SK-N-SH (cell line): ENCODE measurements around the gene FBLN7. TPM values are rescaled to one million over a fixed set of nuclear protein-coding genes. Genes with fewer than 3 reads are reported as not detected.

ENCODE experiments used
- CTCF ChIA-PET: fragments of 300-600, 350-600 bp; formaldehyde crosslinking; extraction: SDS; loops from one replicate; lab custom pipeline; 2021; lab: Yijun Ruan, JAX
- POLR2A ChIA-PET: fragments of 350-600 bp; sonication (Branson Sonifier 250); formaldehyde crosslinking; extraction: SDS; loops from one replicate; lab custom pipeline; 2020; ENCODE audit warnings: antibody characterized with exemption, inconsistent platforms; lab: Yijun Ruan, JAX
- DNase-seq: peaks from one replicate; pipeline ENCODE4 v3.0.0; 2012
- H2AFZ ChIP-seq: fragments of 200-600 bp; sonication (generic); 2 replicates; pipeline ENCODE4 v1.8.1; 2016; ENCODE audit warnings: antibody characterized with exemption, mild to moderate bottlenecking, low read depth
- H3F3A ChIP-seq: fragments of 200-600 bp; sonication (generic); replicated peaks from 2 replicates; pipeline ENCODE3; 2016; ENCODE audit warnings: antibody characterized with exemption, mild to moderate bottlenecking; ENCODE audit not compliant: insufficient read depth
- H3K27ac ChIP-seq, 2 experiments: fragments of 200-500 bp in 1 of 2; fragments of 200-600 bp in 1 of 2; sonication (Bioruptor generic) in 1 of 2; sonication (generic), shearing (Covaris generic) in 1 of 2; 2 replicates each; pipeline versions ENCODE4 v1.5.1 to v1.6.1; 2014 to 2016; ENCODE audit warnings: low read depth in 2 of 2, inconsistent platforms in 1 of 2, low read length in 1 of 2, mild to moderate bottlenecking in 1 of 2, mixed read lengths in 1 of 2
- H3K27me3 ChIP-seq: fragments of 200-600 bp; sonication (generic), shearing (Covaris generic); 2 replicates; pipeline ENCODE4 v1.6.1; 2016; ENCODE audit warnings: mixed run types; ENCODE audit not compliant: insufficient read depth
- H3K36me3 ChIP-seq, 2 experiments: fragments of 200-500 bp in 1 of 2; fragments of 200-600 bp in 1 of 2; sonication (Bioruptor generic) in 1 of 2; sonication (generic) in 1 of 2; replicated peaks in 1 of 2; 2 replicates each; pipeline versions ENCODE3 to v1.5.1; 2014 to 2016; ENCODE audit warnings: low read length in 1 of 2, mild to moderate bottlenecking in 1 of 2; ENCODE audit not compliant: insufficient read depth in 2 of 2, control insufficient read depth in 1 of 2
- H3K4me1 ChIP-seq, 2 experiments: fragments of 200-500 bp in 1 of 2; fragments of 200-600 bp in 1 of 2; sonication (Bioruptor generic) in 1 of 2; sonication (generic), shearing (Covaris generic) in 1 of 2; 2 replicates each; pipeline versions ENCODE4 v1.5.1 to v1.6.1; 2014 to 2016; ENCODE audit warnings: low read depth in 1 of 2, low read length in 1 of 2, mixed run types in 1 of 2; ENCODE audit not compliant: insufficient read depth in 2 of 2, control insufficient read depth in 1 of 2
- H3K4me2 ChIP-seq: fragments of 200-600 bp; sonication (generic), shearing (Covaris generic); 2 replicates; pipeline ENCODE4 v1.6.1; 2017; ENCODE audit warnings: mixed run types
- H3K4me3 ChIP-seq, 2 experiments: fragments of 200-500 bp in 1 of 2; fragments of 200-600 bp in 1 of 2; sonication (Bioruptor generic) in 1 of 2; sonication (generic), shearing (Covaris generic) in 1 of 2; 2 replicates each; pipeline versions ENCODE4 v1.5.1 to v1.8.1; 2014 to 2016; ENCODE audit warnings: low read depth in 2 of 2, inconsistent platforms in 1 of 2, low read length in 1 of 2, mild to moderate bottlenecking in 1 of 2, mixed read lengths in 1 of 2, moderate library complexity in 1 of 2
- H3K79me2 ChIP-seq: fragments of 200-600 bp; sonication (generic); 2 replicates; pipeline ENCODE4 v1.8.1; 2017; ENCODE audit warnings: mild to moderate bottlenecking; ENCODE audit not compliant: insufficient read depth
- H3K9ac ChIP-seq: fragments of 200-600 bp; sonication (generic); 2 replicates; pipeline ENCODE4 v1.6.1; 2017; ENCODE audit warnings: mixed run types
- H3K9me2 ChIP-seq: fragments of 200-600 bp; sonication (generic); 2 replicates; pipeline ENCODE4 v1.6.1; 2017; ENCODE audit warnings: mixed run types
- H3K9me3 ChIP-seq: fragments of 200-600 bp; sonication (generic); 2 replicates; pipeline ENCODE4 v1.6.1; 2017; ENCODE audit warnings: mixed run types, mild to moderate bottlenecking, moderate library complexity
- H4K20me1 ChIP-seq: fragments of 200-600 bp; sonication (generic); 2 replicates; pipeline ENCODE4 v1.6.1; 2017; ENCODE audit warnings: mild to moderate bottlenecking, mixed run types; ENCODE audit not compliant: insufficient read depth
- EP300 ChIP-seq, 2 experiments: IDR thresholded peaks; 2 replicates each; pipeline versions ENCODE4 v1.4.0 to v1.6.1; 2012; ENCODE audit warnings: borderline replicate concordance in 1 of 2, low read depth in 1 of 2, low read length in 1 of 2
- FOSL2 ChIP-seq: IDR thresholded peaks from 2 replicates; pipeline ENCODE4 v1.4.0; 2012; ENCODE audit warnings: low read depth, mild to moderate bottlenecking, moderate library complexity, borderline replicate concordance
- FOXJ3 ChIP-seq: sonication (generic); formaldehyde crosslinking; IDR thresholded peaks from 2 replicates; pipeline ENCODE4 v1.5.1; 2020; ENCODE audit warnings: mild to moderate bottlenecking, missing genetic modification reagents
- FOXM1 ChIP-seq: IDR thresholded peaks from 2 replicates; pipeline ENCODE4 v1.4.0; 2012; ENCODE audit warnings: low read depth, mild to moderate bottlenecking
- GABPA ChIP-seq: IDR thresholded peaks from 2 replicates; pipeline ENCODE4 v1.4.0; 2012; ENCODE audit warnings: low read depth, mild to moderate bottlenecking
- GATA2 ChIP-seq: sonication (generic); formaldehyde crosslinking; IDR thresholded peaks from 2 replicates; pipeline ENCODE4 v1.5.0; 2020; ENCODE audit warnings: mild to moderate bottlenecking, missing genetic modification reagents
- JUND ChIP-seq: IDR thresholded peaks from 2 replicates; pipeline ENCODE4 v1.4.0; 2012
- MEF2A ChIP-seq: IDR thresholded peaks from 2 replicates; pipeline ENCODE4 v1.4.0; 2012; ENCODE audit warnings: low read depth, borderline replicate concordance
- MXI1 ChIP-seq: IDR thresholded peaks from 2 replicates; pipeline ENCODE4 v1.6.1; 2012; ENCODE audit warnings: mild to moderate bottlenecking, low read depth, low read length, improper control_type of control experiment
- NFIC ChIP-seq: IDR thresholded peaks from 2 replicates; pipeline ENCODE4 v1.4.0; 2012; ENCODE audit warnings: borderline replicate concordance
- NRF1 ChIP-seq: IDR thresholded peaks from 2 replicates; pipeline ENCODE4 v1.6.1; 2012; ENCODE audit warnings: low read depth, mild to moderate bottlenecking, low read length
- POLR2AphosphoS5 ChIP-seq: IDR thresholded peaks from 2 replicates; pipeline ENCODE4 v1.6.1; 2012; ENCODE audit warnings: low read depth, low read length
- SMC3 ChIP-seq: IDR thresholded peaks from 2 replicates; pipeline ENCODE4 v1.6.1; 2012; ENCODE audit warnings: low read depth, low read length, improper control_type of control experiment
- TAF1 ChIP-seq: IDR thresholded peaks from 2 replicates; pipeline ENCODE4 v1.6.1; 2012; ENCODE audit warnings: low read depth, mild to moderate bottlenecking, low read length, moderate library complexity, borderline replicate concordance
- WGBS: methylation state at CpG from one replicate; pipeline ENCODE4 v1.1.6; 2017; ENCODE audit warnings: low lambda C conversion rate; 5-methylcytosine and 5-hydroxymethylcytosine counted together
- polyA plus RNA-seq, 3 experiments: library from polyadenylated mRNA; depleted of rRNA; stranded (reverse); fragments of >200 nt; gene quantifications; 2 replicates each; pipeline ENCODE4 v1.2.3, GENCODE V29; 2012
- TF ChIP-seq, protein P1 (sequence below): IDR thresholded peaks from 2 replicates; pipeline ENCODE4 v1.4.0; 2012; ENCODE audit warnings: low read depth, borderline replicate concordance
- TF ChIP-seq, protein P2 (sequence below): fragments of 150-350 bp; IDR thresholded peaks from 2 replicates; pipeline ENCODE4 v1.6.1; 2017; ENCODE audit warnings: antibody characterized with exemption, low read length, low read depth, borderline replicate concordance
- TF ChIP-seq, protein P3 (sequence below): fragments of 200-600 bp; sonication (generic); IDR thresholded peaks from 2 replicates; pipeline ENCODE4 v1.6.1; 2017; ENCODE audit warnings: antibody characterized with exemption, mild to moderate bottlenecking, moderate library complexity
- TF ChIP-seq, protein P4 (sequence below): IDR thresholded peaks from 2 replicates; pipeline ENCODE4 v1.4.0; 2012; ENCODE audit warnings: low read depth, borderline replicate concordance

Gene FBLN7
- polyA plus RNA-seq, 1 of the 3 experiments (the other 2 are of a cell fraction): 4.4 TPM

DNA sequence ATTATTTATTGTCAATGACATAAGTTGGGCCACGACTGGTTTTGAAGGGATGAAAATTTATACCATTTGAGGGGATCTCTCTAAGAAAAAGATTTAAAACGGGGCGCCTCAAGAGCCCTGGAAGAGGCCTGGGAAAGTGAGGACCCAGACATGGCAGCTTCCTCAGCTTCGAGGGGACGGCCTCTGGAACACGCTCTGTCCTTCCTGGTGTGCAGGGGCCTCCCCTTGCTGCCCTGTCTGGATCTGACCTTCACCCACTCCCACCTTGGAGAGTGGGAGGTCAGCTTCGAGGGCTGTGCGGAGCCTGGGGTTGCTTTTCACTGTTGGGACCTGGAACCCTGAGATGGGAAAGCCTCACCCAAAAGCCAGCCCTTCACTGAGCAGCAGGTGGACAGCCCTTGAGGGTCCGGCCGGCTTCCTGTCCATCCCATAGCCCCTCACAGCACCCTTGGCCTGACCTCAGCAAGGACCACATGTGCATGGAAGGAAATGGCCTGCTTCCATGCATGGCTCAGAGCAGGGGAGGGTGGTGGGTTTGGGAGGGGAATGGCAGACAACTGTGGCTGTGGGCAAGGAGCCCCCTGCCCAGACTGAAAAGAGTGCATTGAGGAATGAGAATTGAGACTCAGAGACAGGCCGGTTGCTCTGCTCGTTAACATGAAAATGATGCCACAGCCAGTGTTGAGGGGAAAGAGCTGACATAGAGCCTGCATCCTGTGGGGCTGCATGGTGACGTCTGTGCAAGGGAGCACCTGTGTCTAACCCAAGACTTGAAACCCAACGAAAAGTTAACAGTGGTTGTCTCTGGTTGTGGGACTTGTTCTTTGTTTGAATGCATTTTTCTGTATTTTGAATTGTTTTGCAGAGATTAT lies 16.3 kb downstream of the FBLN7 start:
- H3K27ac ChIP-seq: no peak overlapping the region
- H3K9me2 ChIP-seq: no peaks in the 10 kb centered on the region
- H3K36me3 ChIP-seq: no peaks in the 10 kb centered on the region
- H4K20me1 ChIP-seq: no peaks in the 10 kb centered on the region
- no peak overlapping the region for H3K4me3 ChIP-seq
- H3K9ac ChIP-seq: no peak overlapping the region
- WGBS: 89% methylated on average over 12 of the region's 14 CpGs
- no peak overlapping the region for H2AFZ ChIP-seq
- H3K27me3 ChIP-seq: no peaks in the 10 kb centered on the region
- TF ChIP-seq, protein P1, sequence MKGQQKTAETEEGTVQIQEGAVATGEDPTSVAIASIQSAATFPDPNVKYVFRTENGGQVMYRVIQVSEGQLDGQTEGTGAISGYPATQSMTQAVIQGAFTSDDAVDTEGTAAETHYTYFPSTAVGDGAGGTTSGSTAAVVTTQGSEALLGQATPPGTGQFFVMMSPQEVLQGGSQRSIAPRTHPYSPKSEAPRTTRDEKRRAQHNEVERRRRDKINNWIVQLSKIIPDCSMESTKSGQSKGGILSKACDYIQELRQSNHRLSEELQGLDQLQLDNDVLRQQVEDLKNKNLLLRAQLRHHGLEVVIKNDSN: no peak
- TF ChIP-seq JUND (no peak), NRF1 (no peak), GATA2 (CRISPR knock-in tag) (no peak), TAF1 (no peak), POLR2AphosphoS5 (no peak), SMC3 (no peak), FOSL2 (no peak), MXI1 (no peak), FOXM1 (no peak), NFIC (no peak), FOXJ3 (no peak), GABPA (no peak), EP300 (IDR thresholded peaks at IDR 0.05; ENCODE audit: borderline replicate concordance in 1 of 2, low read depth in 1 of 2, low read length in 1 of 2) (no peak), MEF2A (no peak)
- TF ChIP-seq, protein P2, sequence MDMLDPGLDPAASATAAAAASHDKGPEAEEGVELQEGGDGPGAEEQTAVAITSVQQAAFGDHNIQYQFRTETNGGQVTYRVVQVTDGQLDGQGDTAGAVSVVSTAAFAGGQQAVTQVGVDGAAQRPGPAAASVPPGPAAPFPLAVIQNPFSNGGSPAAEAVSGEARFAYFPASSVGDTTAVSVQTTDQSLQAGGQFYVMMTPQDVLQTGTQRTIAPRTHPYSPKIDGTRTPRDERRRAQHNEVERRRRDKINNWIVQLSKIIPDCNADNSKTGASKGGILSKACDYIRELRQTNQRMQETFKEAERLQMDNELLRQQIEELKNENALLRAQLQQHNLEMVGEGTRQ: no peak
- TF ChIP-seq, protein P3, sequence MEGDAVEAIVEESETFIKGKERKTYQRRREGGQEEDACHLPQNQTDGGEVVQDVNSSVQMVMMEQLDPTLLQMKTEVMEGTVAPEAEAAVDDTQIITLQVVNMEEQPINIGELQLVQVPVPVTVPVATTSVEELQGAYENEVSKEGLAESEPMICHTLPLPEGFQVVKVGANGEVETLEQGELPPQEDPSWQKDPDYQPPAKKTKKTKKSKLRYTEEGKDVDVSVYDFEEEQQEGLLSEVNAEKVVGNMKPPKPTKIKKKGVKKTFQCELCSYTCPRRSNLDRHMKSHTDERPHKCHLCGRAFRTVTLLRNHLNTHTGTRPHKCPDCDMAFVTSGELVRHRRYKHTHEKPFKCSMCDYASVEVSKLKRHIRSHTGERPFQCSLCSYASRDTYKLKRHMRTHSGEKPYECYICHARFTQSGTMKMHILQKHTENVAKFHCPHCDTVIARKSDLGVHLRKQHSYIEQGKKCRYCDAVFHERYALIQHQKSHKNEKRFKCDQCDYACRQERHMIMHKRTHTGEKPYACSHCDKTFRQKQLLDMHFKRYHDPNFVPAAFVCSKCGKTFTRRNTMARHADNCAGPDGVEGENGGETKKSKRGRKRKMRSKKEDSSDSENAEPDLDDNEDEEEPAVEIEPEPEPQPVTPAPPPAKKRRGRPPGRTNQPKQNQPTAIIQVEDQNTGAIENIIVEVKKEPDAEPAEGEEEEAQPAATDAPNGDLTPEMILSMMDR: no peak
- TF ChIP-seq, protein P4, sequence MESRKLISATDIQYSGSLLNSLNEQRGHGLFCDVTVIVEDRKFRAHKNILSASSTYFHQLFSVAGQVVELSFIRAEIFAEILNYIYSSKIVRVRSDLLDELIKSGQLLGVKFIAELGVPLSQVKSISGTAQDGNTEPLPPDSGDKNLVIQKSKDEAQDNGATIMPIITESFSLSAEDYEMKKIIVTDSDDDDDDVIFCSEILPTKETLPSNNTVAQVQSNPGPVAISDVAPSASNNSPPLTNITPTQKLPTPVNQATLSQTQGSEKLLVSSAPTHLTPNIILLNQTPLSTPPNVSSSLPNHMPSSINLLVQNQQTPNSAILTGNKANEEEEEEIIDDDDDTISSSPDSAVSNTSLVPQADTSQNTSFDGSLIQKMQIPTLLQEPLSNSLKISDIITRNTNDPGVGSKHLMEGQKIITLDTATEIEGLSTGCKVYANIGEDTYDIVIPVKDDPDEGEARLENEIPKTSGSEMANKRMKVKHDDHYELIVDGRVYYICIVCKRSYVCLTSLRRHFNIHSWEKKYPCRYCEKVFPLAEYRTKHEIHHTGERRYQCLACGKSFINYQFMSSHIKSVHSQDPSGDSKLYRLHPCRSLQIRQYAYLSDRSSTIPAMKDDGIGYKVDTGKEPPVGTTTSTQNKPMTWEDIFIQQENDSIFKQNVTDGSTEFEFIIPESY: no peak
- H3K4me1 ChIP-seq: peaks cover 6% of the 10 kb centered on the region in 2 experiments; a peak in 2 of 4 replicates
- H3K79me2 ChIP-seq: no peaks in the 10 kb centered on the region
- H3K9me3 ChIP-seq: no peaks in the 10 kb centered on the region
- H3F3A ChIP-seq: peaks cover 6% of the 10 kb centered on the region
- no peak overlapping the region for H3K4me2 ChIP-seq
- POLR2A ChIA-PET: no interaction called here
- DNase-seq: no peak
- CTCF ChIA-PET: no interaction called here
